MCF 10A (cell line): ENCODE data around the gene TMEM87A. TPM values are rescaled to one million over a fixed set of nuclear protein-coding genes. Genes with fewer than 3 reads are reported as not detected.

Experiments used
- BruUV-seq: library from RNA; stranded (reverse); fragments of 400-500 nt; replicated peaks from 2 replicates; lab custom pipeline; 2021; lab: Mats Ljungman, UMichigan
- CTCF ChIA-PET: fragments of 300-600 bp; sonication (Branson Sonifier 250); formaldehyde crosslinking; extraction: SDS; loops from one replicate; lab custom pipeline; 2021; ENCODE audit warnings: antibody characterized with exemption, inconsistent platforms; lab: Yijun Ruan, JAX
- POLR2A ChIA-PET: fragments of 300-600, 350-650 bp; sonication (Branson Sonifier 250); formaldehyde crosslinking; extraction: SDS; loops from one replicate; lab custom pipeline; 2020; ENCODE audit warnings: antibody characterized with exemption, inconsistent platforms; lab: Yijun Ruan, JAX
- DNase-seq: peaks from one replicate; pipeline ENCODE4 v3.0.0-alpha.2; 2018; ENCODE audit not compliant: unreplicated experiment
- H3K27ac Mint-ChIP-seq: one replicate; pipeline ENCODE4 v1.8.0; 2022; ENCODE audit warnings: mild to moderate bottlenecking, low read depth, mixed read lengths; ENCODE audit not compliant: unreplicated experiment
- H3K27me3 Mint-ChIP-seq: one replicate; pipeline ENCODE4 v1.8.0; 2022; ENCODE audit warnings: mixed read lengths; ENCODE audit not compliant: insufficient read depth, unreplicated experiment
- H3K36me3 Mint-ChIP-seq: one replicate; pipeline ENCODE4 v1.8.0; 2022; ENCODE audit warnings: mild to moderate bottlenecking, moderate library complexity, mixed read lengths; ENCODE audit not compliant: insufficient read depth, unreplicated experiment
- H3K4me1 Mint-ChIP-seq: one replicate; pipeline ENCODE4 v1.8.0; 2022; ENCODE audit warnings: mixed read lengths; ENCODE audit not compliant: insufficient read depth, unreplicated experiment
- H3K4me3 Mint-ChIP-seq: one replicate; pipeline ENCODE4 v1.8.0; 2022; ENCODE audit warnings: mild to moderate bottlenecking, moderate library complexity, mixed read lengths; ENCODE audit not compliant: unreplicated experiment
- H3K9me3 Mint-ChIP-seq: one replicate; pipeline ENCODE4 v1.8.0; 2022; ENCODE audit warnings: mixed read lengths; ENCODE audit not compliant: unreplicated experiment
- CTCF ChIP-seq: fragments of 200-600 bp; IDR thresholded peaks from one replicate; pipeline ENCODE4 v1.8.0; 2022; ENCODE audit warnings: antibody characterized with exemption, mild to moderate bottlenecking; ENCODE audit not compliant: unreplicated experiment
- intact Hi-C: fragments of 100-400 bp; cut with micrococcal nuclease; formaldehyde crosslinking; loops from 2 replicates; pipeline ENCODE4 v1.14.1; 2022
- microRNA-seq: library from miRNA; unstranded; fragments of <30 nt; microRNA quantifications from one replicate; pipeline ENCODE4 v1.2.0, GENCODE V29; 2022
- total RNA-seq: library from RNA; stranded (reverse); gene quantifications from 2 replicates; pipeline ENCODE4 v1.2.3, GENCODE V29; 2022

TMEM87A gene
- total RNA-seq, 1 experiment from 2014 or later, result 51.3 TPM

GRCh38 chr15:42165106-42165505 lies 108.1 kb downstream of the TMEM87A start:
- Mint-ChIP-seq H3K36me3 (peaks cover 90% of the 10 kb centered on the region), H3K9me3 (no peaks in the 10 kb centered on the region), H3K4me3 (no peak overlapping the region), H3K4me1 (no peaks in the 10 kb centered on the region), H3K27me3 (no peaks in the 10 kb centered on the region), H3K27ac (no peak overlapping the region)
- intact Hi-C loops, result no loop called here
- CTCF ChIA-PET, result no interaction called here
- no peak for DNase-seq
- BruUV-seq, result no TSS peak
- POLR2A ChIA-PET, result interaction anchor here (0.5 to 2.1 kb wide), 2 partner anchors 9 to 35 kb away, joined by 3 to 11 read pairs; partner anchors contain the start of gene PLA2G4F
- TF ChIP-seq CTCF, result no peak

DNA sequence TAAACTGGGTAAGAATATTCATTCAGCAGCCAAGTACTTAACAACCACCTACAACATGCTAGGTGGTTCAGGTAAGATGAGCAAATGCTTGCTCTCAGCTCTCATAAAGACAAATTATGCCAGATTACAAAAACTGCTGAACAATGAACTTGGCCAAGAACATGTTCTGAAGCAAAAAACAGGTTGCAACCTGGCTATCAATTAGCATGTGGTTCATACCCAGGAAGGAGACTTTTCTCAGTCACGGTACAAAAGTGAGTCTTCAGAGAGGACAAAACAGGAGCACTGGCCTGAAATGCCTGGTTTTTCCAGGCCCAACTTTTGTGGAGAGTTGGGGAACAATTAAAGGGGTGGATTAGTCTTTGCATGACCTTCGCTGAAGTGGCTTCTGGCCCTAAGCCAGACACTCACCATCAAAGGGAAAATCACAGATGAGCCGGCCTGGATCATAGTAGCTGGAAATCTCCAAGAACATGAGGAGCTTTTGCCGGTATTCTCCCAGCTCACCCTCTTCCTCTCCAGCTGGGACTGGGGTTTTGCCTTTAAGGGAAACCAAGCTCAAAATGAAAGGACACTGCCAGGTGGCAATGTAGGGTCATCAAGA lies 109.2 kb downstream of the TMEM87A start:
- no peak overlapping the region for H3K27ac Mint-ChIP-seq
- intact Hi-C loops, result no loop called here
- DNase-seq, result no peak
- H3K4me3 Mint-ChIP-seq, result no peak overlapping the region
- H3K4me1 Mint-ChIP-seq, result no peaks in the 10 kb centered on the region
- H3K27me3 Mint-ChIP-seq, result no peaks in the 10 kb centered on the region
- H3K9me3 Mint-ChIP-seq, result no peaks in the 10 kb centered on the region
- no peak for TF ChIP-seq CTCF
- ChIA-PET POLR2A (interaction anchor here (0.5 to 2.1 kb wide), 6 partner anchors 8 to 213 kb away, joined by 3 to 11 read pairs (median 3); partner anchors contain the start of genes PLA2G4F, TMEM87A and VPS39), CTCF (interaction anchor here (0.5 kb wide), 1 partner anchor 322 kb away, joined by 4 read pairs; no protein-coding TSS in a partner anchor)
- BruUV-seq, result no TSS peak
- H3K36me3 Mint-ChIP-seq, result peaks cover 84% of the 10 kb centered on the region

GRCh38 chr15:42163291-42163690 lies 109.9 kb downstream of the TMEM87A start:
- CTCF ChIA-PET, result no interaction called here
- H3K27ac Mint-ChIP-seq, result no peak overlapping the region
- H3K36me3 Mint-ChIP-seq, result peaks cover 82% of the 10 kb centered on the region
- no peak for TF ChIP-seq CTCF
- peaks cover 6% of the 10 kb centered on the region for H3K4me1 Mint-ChIP-seq
- H3K27me3 Mint-ChIP-seq, result no peaks in the 10 kb centered on the region
- no peak overlapping the region for H3K4me3 Mint-ChIP-seq
- intact Hi-C loops, result no loop called here
- no peak for DNase-seq
- POLR2A ChIA-PET, result interaction anchor here (0.5 to 1.2 kb wide), 3 partner anchors 45 to 212 kb away, joined by 3 to 4 read pairs (median 3); partner anchors contain the start of genes TMEM87A and VPS39
- BruUV-seq, result no TSS peak
- no peaks in the 10 kb centered on the region for H3K9me3 Mint-ChIP-seq

Small RNAs within 50 kb of the gene (microRNA-seq; reads per million reads assigned to microRNA genes)
- 46.7 reads per million, percentile 67 among the genes with 10 or more reads in this experiment for gene MIR627

Other genes with a start within 250 kb of the TMEM87A start
- not detected in 2 replicates for gene PLA2G4D, start 178.9 kb downstream of the TMEM87A start, total RNA-seq
- gene PLA2G4F, start 116.8 kb downstream of the TMEM87A start, total RNA-seq, result 0.30 TPM in 1 of 2 replicates, not detected in the other
- gene VPS39, start 65.1 kb downstream of the TMEM87A start, total RNA-seq, result 47.1 and 53.9 TPM in 2 replicates
- 24.0 and 31.7 TPM in 2 replicates for gene GANC, start 232 bp downstream of the TMEM87A start, total RNA-seq
- 4.7 and 7.5 TPM in 2 replicates for gene CAPN3, start 86.1 kb upstream of the TMEM87A start, total RNA-seq
- gene ZNF106, start 217.7 kb upstream of the TMEM87A start, total RNA-seq, result 54.2 and 61.4 TPM in 2 replicates
- 47.4 and 65.7 TPM in 2 replicates for gene SNAP23, start 222.2 kb upstream of the TMEM87A start, total RNA-seq